Motor neuron (in vitro differentiated cells): Measurements from ENCODE around the gene NAT9. TPM values are rescaled to one million over a fixed set of nuclear protein-coding genes. Genes with fewer than 3 reads are reported as not detected.

Experiments
- ATAC-seq, 8 experiments: fragments of 200-7000 bp; cut with Tn5 transposase; replicated peaks in 6 of 8; 2 replicates each; pipeline ENCODE4 v1.8.0; 2021; ENCODE audit warnings: mild to moderate bottlenecking in 8 of 8, moderate library complexity in 8 of 8
- H3K27ac ChIP-seq, 2 donors: fragments of 250-450 bp; sonication (Bioruptor Pico); 2 replicates each; pipeline ENCODE4 v1.9.0; 2021; ENCODE audit warnings: antibody characterized with exemption in 2 of 2, mild to moderate bottlenecking in 2 of 2, moderate library complexity in 1 of 2
- H3K4me1 ChIP-seq, 2 donors: fragments of 250-450 bp; sonication (Bioruptor Pico); replicated peaks in 1 of 2; 2 replicates each; pipeline ENCODE4 v1.6.1; 2021; ENCODE audit warnings: antibody characterized with exemption in 2 of 2, mild to moderate bottlenecking in 2 of 2, moderate library complexity in 1 of 2
- H3K4me3 ChIP-seq, 5 donors: fragments of 250-450 bp; sonication (Bioruptor Pico); 2 replicates each; pipeline ENCODE4 v1.9.0; 2021; ENCODE audit warnings: antibody characterized with exemption in 5 of 5, mild to moderate bottlenecking in 5 of 5, moderate library complexity in 4 of 5
- WGBS, 10 experiments: fragments of 450-650 bp; shearing (Covaris generic); methylation state at CpG; one replicate each; pipeline ENCODE4 v1.0.0; 2022; 5-methylcytosine and 5-hydroxymethylcytosine counted together
- in situ Hi-C, 9 experiments: fragments of 400-800 bp; cut with MboI; loops; one replicate each; pipeline ENCODE4 v1.15.0; 2021; ENCODE audit warnings: low sequenced_read_pairs in 9 of 9, low pct_unique_long_range_greater_than_20kb in 2 of 9; ENCODE audit not compliant: unreplicated experiment in 9 of 9
- total RNA-seq, 8 experiments: library from RNA; unstranded; fragments of 300-600 nt; gene quantifications; 2 replicates each; pipeline versions ENCODE4 v1.2.3 to v1.2.4, GENCODE V29; 2022

The NAT9 gene, protein sequence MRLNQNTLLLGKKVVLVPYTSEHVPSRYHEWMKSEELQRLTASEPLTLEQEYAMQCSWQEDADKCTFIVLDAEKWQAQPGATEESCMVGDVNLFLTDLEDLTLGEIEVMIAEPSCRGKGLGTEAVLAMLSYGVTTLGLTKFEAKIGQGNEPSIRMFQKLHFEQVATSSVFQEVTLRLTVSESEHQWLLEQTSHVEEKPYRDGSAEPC
- total RNA-seq = 10 to 100 TPM; 41.6 to 97.1 (median 46.2) TPM

DNA sequence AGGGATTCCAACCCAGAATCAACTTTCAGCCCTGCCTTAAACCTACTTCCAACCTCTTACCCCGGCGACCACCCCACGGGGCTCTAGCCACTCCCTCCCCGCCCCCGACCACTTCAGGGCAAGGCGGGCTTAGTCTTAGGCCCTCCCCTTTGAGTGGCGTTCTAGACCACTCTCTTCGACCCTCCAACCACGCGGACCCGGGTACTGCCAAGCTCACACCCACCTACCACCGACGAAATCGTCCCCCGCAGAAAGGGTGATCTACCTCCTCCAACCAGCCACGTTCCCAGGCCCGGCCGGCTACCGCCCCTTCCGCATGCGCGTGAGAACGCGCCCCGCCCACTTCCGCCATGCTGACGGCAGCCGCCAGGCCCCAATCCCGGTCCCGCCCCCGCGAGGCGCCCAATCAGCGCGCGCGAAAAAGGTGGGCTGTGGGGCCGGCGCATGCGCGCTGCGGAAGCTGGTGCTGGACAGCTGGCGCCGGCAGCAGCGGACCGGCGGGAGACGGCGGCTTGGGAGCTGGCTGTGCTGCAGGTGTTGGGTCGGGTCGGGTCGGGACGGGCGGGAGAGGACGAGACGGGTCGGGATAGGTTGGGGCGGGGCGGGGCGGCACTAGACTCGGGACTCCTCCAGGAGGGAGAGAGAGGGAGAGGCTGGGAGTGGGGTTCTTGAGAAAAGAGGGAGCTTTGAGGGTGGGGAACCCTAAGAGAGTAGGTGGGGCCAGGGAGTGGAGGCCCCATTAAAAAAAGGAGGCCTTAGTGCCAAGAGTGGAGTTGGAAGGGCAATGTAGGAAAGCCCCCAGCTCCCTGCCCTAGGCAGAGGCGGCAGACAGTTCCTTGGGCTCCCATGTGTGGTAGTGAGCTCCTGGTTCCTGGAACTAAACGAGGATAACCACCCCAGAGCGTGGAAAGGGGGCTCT is at the start of gene NAT9:
Gene NAT9 (minus strand): TSS at position 302 of the 919 bp plus-strand sequence. CDS start 647 bp downstream, outside the sequence.
- peaks cover 15 to 17% of the 10 kb centered on the region in 2 donors for H3K4me1 ChIP-seq
- H3K27ac ChIP-seq = peak within 1 kb of the TSS; percentile 80 to 86
- in situ Hi-C loops = no loop called here
- H3K4me3 ChIP-seq = peak within 1 kb of the TSS; percentile 64 to 87 (median 80)
- 0% methylated on average over 3 to 9 of the region's 64 CpGs; no CpG with 5 or more reads in 7 of the 10 experiments for WGBS, 10 experiments
- peak; percentile 88 to 95 (median 92) for ATAC-seq

DNA sequence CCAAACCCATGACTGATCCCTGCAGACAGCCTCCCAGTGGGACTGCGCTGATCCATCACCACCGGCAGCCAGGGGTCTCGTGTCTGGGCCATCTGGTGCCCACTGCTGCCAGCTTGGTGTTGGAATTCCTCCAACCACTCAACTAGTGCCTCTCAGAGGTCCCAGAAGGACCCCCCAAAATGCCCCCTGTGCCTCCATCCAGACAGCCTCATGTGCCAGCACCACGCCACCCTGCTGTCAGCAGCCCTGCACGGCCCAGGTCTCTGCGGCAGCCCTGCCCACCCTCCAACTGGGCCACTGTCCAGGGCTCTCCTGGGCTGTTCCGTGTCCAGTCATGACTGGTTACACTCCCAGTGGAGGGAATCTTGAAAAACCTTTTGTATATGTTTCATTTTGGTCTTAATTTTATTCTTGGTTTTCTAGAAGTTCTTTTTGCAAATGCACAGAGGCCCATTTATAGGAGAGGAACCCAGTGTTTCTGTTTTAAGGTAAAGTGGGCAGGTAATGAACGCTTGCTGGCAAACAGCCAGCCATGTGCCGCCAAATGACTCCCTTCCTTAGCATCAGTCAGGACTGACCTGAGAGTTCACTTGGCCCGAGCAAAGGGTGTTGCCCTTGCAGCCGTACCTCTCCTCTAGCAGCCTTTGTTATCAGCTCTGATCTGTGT is 48.9 kb upstream of the NAT9 start:
- H3K4me3 ChIP-seq = no peak overlapping the region
- ATAC-seq = peak in 4 of 8 experiments; percentile 7 to 27 (median 13)
- in situ Hi-C loops = no loop called here
- H3K27ac ChIP-seq = peak overlapping the region; percentile 75 to 88
- WGBS, 10 experiments = 59 to 100% (median 87%) methylated on average over 1 to 8 of the region's 11 CpGs; no CpG with 5 or more reads in 2 of the 10 experiments
- H3K4me1 ChIP-seq = peaks cover 35 to 63% of the 10 kb centered on the region in 2 donors

DNA sequence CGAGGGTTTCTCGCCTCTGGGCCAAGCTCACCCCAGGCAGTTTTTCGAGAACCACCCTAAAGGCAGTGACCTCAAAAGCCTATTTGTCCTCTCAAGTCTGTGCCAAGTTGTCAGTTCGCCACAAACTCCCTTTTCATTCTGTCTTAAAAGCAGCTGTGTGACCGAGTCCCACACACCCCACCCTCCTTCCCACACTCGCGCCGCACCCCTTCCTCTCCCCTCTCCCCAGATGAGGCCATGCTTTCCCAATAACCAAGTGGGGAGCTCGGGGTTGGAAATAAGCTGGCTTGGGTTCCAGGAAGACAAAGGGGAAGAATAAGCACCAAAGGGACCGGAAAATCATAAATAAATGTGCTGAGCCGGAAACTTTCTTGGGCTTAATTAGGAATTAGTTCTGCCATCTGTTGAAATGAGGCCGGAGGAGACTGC is 46.8 kb upstream of the NAT9 start:
- Histone ChIP-seq H3K4me1 (peaks cover 35 to 70% of the 10 kb centered on the region in 2 donors), H3K27ac (no peak overlapping the region), H3K4me3 (no peak overlapping the region)
- 68 to 97% (median 87%) methylated on average over 2 to 8 of the region's 12 CpGs; no CpG with 5 or more reads in 6 of the 10 experiments for WGBS, 10 experiments
- in situ Hi-C loops = no loop called here
- ATAC-seq = no peak

DNA sequence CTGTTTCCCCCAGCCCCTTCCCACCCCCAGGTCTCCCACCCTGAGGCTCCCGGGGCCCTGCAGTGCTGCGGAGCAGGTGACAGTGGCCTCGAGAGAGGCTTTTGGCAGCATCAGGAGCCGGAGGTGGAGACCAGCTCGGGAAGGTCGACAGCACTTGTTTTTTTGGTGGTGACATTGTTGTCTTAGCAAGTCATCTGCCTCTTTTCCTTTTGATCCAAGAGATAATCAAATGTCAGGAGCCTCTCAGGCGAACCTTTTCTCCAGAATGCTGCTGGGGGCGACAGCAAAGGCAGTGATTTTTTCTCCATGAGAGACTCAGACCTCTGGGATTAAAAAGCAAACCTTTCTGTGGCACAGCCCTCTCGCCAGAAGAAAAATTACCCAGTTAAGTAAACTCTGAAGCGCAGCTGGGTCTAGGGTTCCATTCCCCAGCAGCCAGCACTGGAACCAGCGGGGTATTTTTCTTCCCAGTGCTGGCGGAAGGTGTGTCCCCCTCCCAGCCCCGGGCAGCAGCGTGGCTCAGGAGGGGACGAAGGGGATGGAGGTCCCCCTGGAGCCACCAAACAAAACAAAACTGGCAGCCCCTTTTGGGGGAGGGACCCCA is 46.3 kb upstream of the NAT9 start:
- in situ Hi-C loops = no loop called here
- 74 to 96% (median 87%) methylated on average over 1 to 11 of the region's 15 CpGs; no CpG with 5 or more reads in 3 of the 10 experiments for WGBS, 10 experiments
- Histone ChIP-seq H3K4me3 (no peak overlapping the region), H3K4me1 (peaks cover 35 to 74% of the 10 kb centered on the region in 2 donors), H3K27ac (peak overlapping the region in 1 of 2 donors; percentile 23)
- no peak for ATAC-seq

DNA sequence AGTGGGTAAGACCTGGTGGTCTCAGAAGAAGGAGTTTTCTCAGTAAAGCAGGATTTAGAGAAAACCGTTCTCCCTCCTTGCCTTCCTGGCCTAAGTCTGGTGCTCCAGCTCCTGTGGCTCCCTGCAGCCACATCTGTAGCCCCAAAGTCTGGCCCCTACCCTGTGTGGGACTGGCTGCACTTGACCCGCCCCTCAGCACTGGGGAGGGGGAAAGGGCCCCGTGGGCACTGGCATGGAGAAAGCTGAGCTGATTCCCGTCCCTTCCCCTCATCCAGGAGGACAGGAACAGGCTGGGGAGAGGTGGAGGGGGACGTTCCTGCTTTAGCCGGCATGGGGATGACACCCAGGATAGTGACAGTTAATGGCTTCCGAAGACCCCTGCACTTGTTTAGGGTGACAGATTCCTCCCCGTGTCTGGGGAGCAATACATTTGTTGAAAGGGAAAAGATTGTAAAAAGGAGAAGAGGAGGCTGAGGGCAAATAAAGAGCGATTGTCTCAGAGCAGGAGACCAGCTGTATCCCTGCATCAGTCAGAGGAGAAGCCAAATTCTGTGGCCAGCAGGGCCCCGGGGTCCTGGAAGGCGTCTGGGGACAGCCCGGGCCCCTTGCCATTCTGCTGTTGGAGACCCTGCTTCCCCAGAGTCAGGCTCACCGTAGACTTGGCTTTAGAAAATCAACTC is 45.6 kb upstream of the NAT9 start:
- 78% methylated on average over 6 of the region's 13 CpGs; no CpG with 5 or more reads in 9 of the 10 experiments for WGBS, 10 experiments
- ATAC-seq = no peak
- Histone ChIP-seq H3K27ac (peak overlapping the region in 1 of 2 donors; percentile 23), H3K4me3 (no peak overlapping the region), H3K4me1 (peaks cover 34 to 71% of the 10 kb centered on the region in 2 donors)
- in situ Hi-C loops = no loop called here

DNA sequence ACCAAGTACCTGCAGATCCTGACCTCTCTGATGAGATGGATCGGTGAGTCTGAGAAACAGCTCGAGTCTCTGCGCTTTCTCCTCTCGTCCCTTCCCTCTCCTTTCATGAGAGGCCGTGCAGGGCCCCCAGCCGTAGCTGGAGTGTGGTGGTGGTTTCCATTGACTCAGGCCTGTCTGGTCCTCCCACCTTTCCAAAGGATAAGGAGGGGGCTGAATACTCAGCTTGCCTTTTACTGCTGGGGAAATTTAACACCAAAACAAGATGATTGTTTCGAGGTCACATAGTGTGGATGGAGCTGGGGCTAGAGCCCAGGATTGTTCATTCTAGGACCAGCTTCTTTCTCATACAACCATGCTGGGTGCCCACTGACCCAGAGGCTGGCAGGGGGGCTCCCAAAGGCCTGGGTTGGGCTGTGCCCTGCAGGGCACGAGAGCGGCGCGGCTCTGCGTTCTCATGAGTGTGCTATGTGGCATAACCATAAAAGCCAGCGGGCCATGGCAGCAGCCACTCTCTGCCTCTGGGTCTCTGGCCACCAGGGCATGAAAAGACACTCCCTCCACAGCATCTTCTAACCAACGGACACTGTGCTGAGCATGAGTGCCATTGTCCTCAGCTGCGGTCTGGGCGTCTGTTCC is 43.8 kb upstream of the NAT9 start:
- no peak for ATAC-seq
- Histone ChIP-seq H3K27ac (no peak overlapping the region), H3K4me1 (peaks cover 15 to 52% of the 10 kb centered on the region in 2 donors), H3K4me3 (no peak overlapping the region)
- in situ Hi-C loops = no loop called here
- WGBS, 10 experiments = 83 to 100% (median 100%) methylated on average over 3 to 11 of the region's 16 CpGs; no CpG with 5 or more reads in 5 of the 10 experiments

DNA sequence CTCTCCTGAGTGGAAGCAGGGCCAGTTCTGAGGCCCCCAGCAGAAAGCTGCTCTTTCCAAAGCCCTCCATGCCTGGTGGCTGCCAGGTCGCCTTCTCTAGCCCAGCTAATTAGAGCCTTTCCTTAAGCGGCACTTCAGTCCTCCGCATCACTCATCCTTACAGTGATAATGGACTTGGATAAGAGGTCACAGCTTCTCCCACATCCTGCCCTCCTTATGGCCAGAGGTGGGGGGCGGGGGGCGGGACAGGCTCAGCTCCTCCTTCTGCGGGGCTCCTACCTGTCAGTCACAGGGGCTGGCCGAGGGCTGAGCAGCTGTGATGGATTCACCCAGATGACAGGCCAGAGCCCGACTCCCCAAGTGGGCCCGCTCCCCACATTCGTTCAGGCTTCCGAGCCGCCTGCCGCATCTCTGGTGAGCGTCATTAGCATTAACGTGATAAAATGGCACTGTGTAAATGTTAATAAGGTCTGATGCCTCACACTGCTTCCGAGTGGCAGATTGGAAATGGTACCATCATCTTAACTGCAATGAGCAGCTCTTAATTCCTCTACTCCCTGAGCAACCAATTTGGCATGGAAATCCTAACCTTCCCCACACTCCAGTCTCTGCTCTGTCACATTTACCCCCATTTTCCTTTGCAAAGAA is 42.3 kb upstream of the NAT9 start:
- H3K4me3 ChIP-seq = no peak overlapping the region
- H3K4me1 ChIP-seq = peaks cover 6 to 37% of the 10 kb centered on the region in 2 donors
- WGBS, 10 experiments = 73 to 100% (median 88%) methylated on average over 1 to 5 of the region's 16 CpGs; no CpG with 5 or more reads in 4 of the 10 experiments
- in situ Hi-C loops = no loop called here
- peak overlapping the region in 1 of 2 donors; percentile 55 for H3K27ac ChIP-seq
- peak in 1 of 8 experiments; percentile 73 for ATAC-seq

DNA sequence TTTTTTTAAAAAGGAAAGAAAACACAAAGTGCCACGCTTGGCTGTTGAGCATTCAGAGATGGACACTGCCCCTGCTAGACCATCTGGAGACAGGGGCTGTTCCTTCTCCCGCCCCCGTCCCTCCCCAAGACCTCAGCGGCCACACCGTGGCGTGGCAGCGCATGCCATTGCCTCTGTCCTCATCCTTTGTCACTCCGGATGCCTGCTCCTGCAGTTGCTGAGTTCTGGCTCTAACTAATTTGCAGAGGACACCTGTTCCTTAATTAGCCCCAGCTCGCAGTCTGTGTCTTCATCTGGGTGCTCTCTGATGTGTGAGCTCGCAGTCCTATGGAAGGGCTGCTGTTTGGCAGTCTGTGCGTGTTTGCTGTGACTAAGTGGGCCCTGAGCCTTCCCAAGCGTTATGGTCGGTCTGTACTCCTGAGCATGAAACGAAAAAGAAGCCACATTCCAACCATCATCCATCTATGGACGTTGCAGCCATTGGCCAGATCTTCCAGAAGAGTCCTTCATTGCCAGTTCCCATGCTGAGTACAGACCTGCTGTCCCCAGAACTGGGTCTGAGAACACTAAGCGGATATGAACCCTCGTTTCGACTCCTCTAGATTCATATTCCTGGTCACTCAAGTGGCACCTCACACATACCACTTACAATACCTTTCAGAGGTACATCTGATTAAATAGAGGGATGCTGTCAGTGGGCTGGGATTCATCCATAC is 40.9 kb upstream of the NAT9 start:
- no peak for ATAC-seq
- 80 to 100% (median 90%) methylated on average over 2 to 9 of the region's 18 CpGs; no CpG with 5 or more reads in 1 of the 10 experiments for WGBS, 10 experiments
- in situ Hi-C loops = no loop called here
- Histone ChIP-seq H3K27ac (no peak overlapping the region), H3K4me1 (peaks cover 6 to 30% of the 10 kb centered on the region in 2 donors), H3K4me3 (no peak overlapping the region)

DNA sequence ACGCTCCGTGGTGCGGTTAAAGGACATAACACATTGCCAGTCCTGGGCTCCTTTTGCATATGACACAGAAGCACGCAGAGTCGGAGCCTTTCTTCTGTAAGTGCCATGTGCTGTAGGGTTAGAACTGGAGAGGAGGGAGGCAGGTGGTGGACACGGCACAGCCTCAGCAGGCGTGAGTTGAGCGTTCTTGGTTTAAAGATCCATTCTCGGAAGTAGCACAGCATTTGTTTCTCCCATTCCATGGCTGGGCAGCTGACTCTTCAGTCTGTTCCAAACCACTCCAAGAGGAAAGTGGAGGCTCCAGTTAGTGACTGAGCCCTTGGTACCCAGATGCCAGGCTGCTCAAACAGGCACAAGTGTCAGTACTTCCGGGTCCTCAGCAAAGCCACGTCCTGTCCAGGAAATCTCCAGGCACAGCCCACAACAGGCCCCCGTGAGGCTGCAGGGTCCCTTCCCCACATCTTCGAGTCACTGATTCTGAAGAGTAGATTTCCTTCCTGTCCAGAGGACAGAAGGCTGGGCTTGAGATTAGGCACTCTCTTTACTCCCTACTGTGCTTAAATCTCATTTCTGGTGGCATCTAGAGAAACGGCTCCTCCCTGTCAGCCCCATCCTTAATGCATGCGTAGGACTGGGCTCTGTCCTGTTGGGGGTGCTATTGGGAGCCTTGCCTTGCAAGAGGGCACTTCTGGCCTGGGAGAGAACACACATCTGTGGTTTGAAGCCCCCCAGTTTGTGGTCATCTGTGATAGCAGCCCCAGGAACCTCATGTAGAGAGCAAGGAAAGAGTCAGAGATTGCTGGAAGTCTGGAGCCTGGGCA is 39.6 kb upstream of the NAT9 start:
- WGBS, 10 experiments = 57 to 92% (median 86%) methylated on average over 2 to 6 of the region's 15 CpGs; no CpG with 5 or more reads in 4 of the 10 experiments
- in situ Hi-C loops = no loop called here
- H3K4me1 ChIP-seq = peaks cover 0 to 23% of the 10 kb centered on the region in 2 donors
- H3K27ac ChIP-seq = no peak overlapping the region
- no peak overlapping the region for H3K4me3 ChIP-seq
- ATAC-seq = peak in 2 of 8 experiments; percentile 16 to 27

DNA sequence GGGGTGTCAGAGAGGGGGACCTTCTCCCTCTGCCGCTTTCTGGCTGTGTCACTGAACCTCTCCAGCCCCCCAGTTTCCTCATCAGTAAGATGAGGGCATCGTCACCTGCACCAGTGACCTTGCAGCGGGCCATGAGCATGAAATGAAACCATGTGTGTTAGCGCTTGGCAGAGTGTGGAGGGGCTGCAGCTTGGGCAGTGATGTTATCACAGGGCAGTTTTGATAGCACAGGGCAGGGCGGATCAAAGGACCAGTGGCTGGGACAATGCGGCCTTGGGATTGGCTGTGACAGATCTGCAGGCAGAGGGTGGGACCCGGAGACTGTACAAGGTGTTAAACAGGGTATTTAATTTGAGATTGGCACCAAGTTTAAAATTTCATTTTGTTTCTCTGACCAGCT is 38.9 kb upstream of the NAT9 start:
- in situ Hi-C loops = no loop called here
- Histone ChIP-seq H3K4me3 (no peak overlapping the region), H3K4me1 (peaks cover 0 to 23% of the 10 kb centered on the region in 2 donors), H3K27ac (no peak overlapping the region)
- WGBS, 10 experiments = 60 to 100% (median 85%) methylated on average over 1 to 7 of the region's 7 CpGs; no CpG with 5 or more reads in 4 of the 10 experiments
- no peak for ATAC-seq
